GM19239 (cell line): ENCODE results near the gene MOGAT2.
A peak's percentile ranks its signal among the peaks of the same experiment; 100 is the strongest.
"Not testable (repeated sequence)": the region's sequence is repeated elsewhere in the genome, so short reads cannot be mapped to it uniquely, and the experiment has no call there.

Source experiments
- DNase-seq: peaks from one replicate; pipeline ENCODE4 v3.0.0; 2011; ENCODE audit warnings: low spot score; ENCODE audit not compliant: insufficient read length
- FAIRE-seq: peaks from 2 replicates; lab custom pipeline; 2011; peaks lifted over from hg19 to GRCh38; lab: Jason Lieb, UNC

MOGAT2 gene

DNA sequence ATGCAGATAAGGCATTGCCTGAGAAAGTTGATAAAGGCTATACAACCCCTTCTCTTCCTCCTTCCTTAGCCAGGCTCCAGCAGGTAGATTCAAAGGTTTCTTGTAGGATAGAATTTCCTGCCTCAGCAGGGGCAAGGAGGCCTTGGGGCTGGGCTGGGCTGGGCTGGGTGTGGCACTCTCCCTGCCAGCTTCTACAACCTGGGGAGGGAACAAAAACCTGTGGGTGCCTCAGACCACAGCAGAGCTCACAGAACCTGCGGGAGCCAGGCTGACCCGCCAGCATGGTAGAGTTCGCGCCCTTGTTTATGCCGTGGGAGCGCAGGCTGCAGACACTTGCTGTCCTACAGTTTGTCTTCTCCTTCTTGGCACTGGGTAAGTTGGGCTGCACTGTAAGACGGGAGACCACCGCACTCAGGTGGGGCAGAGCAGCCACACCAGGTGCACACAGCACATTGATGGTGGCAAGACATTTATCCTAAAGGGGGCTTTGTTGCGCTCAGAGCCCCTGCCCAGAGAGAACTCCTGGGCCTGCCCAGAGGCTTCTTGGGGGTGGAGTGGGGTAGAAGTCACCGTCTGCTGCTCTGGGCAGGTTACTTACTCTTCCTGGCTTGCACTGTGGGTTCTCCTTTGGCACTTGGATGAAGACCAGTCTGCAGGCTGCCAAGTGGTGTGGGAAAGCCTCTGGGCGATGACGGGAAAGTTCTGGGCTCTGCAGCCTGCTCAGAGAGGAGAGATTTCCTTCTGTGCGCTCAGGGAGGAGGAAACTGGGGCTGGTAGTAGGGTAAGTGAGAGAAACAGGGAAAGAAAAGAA is at the start of gene MOGAT2:
Gene MOGAT2 (plus strand): TSS at position 231 of the 811 bp plus-strand sequence. CDS start 51 bp downstream, at position 282.
- FAIRE-seq = no peak
- no peak for DNase-seq

DNA sequence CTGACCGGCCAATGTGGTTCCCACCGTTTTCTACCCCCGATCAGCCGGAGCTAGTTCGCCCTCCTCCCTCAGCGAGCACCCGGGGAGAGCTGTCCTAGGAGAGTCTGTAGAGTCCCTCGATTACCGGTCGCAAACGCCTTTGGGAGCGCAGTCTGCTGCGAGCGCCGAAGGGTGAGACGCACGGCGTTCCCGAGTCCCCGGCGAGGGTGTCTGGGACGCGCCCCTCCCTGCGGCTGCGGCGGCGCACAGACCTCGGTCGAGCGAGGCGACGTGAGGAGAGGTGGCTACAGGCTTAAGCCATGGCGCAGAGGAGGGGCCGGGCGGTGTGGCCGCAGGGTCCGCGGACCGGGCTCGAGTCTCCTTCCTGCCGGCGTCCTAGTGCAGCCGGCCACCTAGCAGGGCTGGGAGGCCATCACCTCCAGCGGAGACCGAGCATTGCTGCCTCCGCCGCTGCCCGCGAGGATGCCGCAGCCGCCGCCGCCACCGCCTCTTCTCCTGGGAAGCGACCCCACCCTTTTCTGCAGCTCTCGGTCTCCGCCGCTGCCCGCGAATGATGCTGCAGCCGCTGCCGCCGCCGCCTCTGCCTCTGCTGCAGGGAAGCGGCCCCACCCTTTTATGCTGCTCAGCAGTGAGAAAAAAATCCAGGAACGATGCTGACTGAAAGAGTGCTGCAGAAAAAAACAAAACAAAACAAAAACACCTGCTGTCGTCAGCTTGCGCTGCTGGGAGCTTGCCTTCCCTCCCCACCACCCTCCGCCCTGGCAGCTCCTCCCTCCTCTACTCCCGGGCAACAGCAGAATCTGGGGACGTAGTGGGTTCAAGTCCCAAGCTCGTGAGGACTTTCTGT is 49.0 kb upstream of the MOGAT2 start, which contains the start of gene MAP6:
Gene MAP6 (minus strand): TSS at position 588 of the 847 bp plus-strand sequence. CDS start 669 bp downstream, outside the sequence.
- DNase-seq = peak; percentile 40

DNA sequence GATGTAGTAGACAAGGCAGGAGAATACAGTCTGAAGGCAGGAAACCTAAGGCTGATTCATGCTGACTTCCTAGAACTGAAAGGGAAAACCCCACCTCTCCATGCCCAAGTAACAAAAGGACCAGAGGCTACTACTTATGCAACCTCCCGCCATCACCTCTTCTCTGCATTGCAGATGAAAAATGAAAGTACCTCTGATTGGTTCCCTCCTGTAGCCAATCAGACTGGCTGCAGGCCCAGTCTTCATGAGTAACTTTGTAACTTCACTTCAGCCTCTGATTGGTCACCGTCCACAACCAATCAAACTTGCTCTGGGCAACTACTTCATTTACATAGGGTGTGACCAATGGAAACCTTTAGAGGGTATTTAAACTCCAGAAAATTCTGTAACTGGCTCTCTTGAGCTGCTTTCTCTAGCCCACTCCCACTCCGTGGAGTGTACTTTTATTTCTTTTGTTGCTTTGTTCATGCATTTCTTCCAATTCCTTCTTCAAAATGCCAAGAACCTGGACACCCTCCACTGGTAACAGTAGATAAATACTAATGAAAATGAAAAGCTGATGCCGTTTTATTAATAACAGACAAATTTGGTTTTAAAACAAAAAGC is 43.6 kb upstream of the MOGAT2 start:
- FAIRE-seq = no peak
- DNase-seq = no peak

More for the DNA sequence above, 49.0 kb upstream of the MOGAT2 start, which contains the start of gene MAP6:
- no peak for FAIRE-seq

DNA sequence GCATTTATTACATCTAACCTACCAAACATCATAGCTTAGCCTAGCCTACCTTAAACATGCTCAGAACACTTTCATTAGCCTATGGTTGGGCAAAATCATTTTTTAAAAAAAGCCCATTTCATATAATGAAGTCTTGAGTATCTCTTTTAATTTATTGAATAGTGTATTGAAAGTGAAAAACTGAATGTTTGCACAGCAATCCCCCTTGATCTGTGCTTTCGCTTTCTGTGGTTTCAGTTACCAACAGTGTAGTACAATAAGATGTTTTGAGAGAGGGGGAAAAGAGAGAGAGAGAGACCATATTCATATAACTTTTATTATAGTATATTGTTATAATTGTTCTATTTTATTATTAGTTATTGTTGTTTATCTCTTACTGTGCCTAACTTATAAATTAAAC is 40.4 kb upstream of the MOGAT2 start:
- FAIRE-seq (peak; percentile 90), DNase-seq (no peak)

DNA sequence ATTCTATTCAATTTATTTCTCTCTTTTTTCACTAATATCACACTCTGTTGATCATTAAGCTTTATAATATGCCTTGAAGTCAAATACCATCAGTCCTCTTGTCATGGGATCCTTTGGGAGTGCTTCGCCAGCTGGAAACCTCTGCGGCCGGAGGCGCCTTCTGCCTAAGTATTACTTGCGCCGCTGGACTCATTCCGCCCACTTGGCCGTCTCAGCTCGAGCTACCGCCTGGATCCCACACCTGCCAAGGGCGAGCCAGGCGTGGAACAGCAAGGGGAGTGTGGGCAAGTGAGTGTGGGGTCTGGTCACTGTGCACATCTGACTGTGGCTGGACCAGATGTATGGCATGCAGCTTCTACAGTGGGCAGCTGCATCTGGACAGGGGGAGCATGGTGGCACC is 39.7 kb upstream of the MOGAT2 start:
- no peak for DNase-seq
- no peak for FAIRE-seq

DNA sequence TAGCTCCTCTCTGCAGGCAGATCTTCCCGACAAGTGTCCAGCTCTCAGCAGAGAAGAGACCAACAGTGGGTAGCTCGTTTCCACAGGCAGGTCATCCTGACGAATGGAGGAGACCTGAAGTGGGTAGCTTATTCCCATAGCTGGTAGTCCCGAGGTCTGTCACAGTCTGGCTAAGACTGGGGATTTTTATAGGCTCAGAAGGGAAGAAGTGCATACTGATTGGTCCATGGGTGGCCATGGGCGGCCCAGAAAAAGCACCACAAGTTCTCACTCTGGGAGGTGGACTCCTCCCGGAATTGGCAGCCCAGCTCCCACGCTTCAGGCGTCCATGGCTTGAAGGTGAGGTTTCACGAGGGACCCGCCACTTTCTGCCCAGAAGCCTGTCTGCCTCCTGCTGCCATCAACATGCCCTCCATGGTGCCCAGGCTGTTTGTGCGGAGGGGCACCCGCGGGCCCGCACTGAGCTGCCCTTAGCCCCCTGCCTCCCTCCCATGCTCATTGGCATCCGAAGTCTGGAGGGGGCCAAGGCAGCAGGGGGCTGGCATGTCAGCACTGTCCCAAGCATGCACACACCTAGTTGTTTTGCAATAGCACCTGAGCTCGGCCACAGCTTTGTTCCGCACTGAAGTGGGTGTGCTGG is 38.9 kb upstream of the MOGAT2 start:
- no peak for FAIRE-seq
- no peak for DNase-seq

DNA sequence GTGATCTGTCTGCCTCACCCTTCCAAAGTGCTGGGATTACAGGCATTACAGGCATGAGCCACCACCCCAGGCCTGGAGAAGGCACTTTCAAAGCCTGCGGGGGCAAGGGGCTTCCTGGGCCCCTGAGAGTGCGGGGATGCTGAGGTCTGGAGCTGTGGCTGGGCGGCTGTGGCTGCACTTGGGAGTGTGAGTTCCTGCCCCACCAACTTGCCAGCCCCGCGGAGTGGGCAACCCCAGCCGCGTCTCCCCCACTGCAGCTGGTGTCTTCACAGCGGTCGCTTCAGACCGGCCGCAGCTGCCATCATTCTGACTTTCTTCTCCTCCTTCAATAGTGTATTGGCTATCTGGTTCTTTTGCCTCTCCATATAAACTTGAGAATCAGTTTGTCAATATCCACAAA is 38.1 kb upstream of the MOGAT2 start:
- DNase-seq = no peak
- no peak for FAIRE-seq

DNA sequence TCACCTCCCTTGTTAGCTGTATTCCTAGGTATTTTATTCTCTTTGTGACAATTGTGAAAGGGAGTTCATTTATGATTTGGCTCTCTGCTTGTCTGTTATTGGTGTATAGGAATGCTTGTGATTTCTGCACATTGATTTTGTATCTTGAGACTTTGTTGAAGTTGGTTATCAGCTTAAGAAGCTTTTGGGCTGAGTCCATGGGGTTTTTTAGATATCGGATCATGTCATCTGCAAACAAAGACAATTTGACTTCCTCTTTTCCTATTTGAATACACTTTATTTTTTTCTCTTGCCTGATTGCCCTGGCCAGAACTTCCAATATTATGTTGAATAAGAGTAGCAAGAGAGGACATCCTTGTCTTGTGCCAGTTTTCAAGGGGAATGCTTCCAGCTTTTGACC is 33.8 kb upstream of the MOGAT2 start:
- not testable (repeated sequence) for DNase-seq, FAIRE-seq

DNA sequence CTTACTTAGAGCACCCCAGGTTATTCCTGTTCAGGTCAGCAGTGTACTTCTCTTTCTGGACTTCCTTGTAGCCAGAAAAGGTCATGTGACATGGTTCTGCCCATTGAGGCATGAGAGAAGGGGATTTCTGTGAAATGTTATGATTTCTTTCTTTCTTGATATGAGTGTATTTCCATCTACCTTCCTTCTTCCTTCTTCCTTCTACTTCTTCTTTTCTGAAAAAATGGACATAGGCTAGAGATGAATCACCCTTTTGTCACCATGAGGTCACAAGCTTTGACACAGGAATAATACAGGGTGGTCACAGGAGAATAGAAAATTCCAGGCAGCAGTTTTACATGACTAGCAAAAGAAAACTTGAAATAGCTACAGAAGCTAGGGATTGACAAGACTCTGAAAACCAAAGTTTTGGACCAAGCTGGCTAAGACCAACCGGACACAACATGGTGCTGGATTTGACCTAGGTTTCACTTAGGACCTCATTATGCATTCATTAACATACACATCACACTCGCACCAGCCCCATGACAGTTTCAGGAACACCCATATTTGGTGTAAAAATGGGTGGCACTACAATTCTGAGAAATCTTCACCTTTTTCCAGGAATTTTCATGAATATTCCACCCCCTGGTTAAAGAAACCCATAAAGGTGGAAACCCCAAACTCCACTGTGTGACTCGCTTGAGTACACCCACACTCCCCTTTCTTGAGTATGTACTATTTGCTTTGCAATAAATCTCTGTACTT is 27.6 kb upstream of the MOGAT2 start:
- DNase-seq = no peak
- peak; percentile 51 for FAIRE-seq

DNA sequence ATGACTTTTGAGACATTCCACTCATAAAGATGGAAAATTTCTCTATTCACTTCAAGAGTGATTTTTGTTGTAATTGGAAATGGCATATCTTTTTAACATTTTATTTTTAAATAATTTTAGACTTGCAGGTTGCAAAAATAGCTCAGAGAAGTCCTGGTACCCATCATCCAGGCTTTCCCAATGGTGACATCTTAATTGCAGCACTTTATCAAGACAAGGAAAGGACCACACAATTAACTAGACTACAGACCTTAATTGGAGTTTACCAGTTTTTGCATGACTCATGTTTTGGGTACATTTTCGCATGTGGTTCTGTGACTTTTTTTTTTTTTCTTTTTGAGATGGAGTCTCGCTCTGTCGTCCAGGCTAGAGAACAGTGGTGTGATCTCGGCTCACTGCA is 25.8 kb upstream of the MOGAT2 start:
- DNase-seq = no peak
- no peak for FAIRE-seq

DNA sequence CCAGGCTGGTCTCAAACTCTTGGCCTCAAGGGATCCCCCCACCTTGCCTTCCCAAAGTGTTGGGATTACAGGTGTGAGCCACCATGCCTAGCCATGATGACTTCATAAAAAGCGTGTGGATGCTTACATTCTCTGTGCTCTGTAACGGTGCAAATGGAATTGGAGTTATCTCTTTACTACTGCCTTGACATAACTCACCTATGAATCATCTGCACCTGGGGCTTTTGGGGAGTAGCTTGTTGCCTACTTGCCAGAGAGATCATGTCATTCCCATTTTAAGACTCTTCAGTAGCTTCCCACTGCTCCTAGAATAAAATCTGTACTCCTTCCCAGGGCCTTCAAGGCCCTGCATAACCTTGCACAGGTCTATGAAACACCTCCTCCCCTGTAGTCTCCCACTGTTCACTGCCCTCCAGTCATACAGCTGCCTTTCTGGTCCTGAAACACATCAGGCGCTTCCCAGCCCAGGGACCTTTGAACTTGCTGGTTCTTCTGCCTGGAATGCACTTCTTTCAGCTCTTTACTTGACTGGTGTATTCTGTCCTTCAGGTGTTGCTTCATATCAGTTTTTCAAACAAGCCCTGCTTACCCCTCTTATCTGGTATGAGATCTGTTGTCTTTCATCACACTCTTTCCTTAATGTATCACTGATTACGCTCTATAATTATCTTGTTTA is 19.6 kb upstream of the MOGAT2 start:
- no peak for FAIRE-seq
- no peak for DNase-seq

DNA sequence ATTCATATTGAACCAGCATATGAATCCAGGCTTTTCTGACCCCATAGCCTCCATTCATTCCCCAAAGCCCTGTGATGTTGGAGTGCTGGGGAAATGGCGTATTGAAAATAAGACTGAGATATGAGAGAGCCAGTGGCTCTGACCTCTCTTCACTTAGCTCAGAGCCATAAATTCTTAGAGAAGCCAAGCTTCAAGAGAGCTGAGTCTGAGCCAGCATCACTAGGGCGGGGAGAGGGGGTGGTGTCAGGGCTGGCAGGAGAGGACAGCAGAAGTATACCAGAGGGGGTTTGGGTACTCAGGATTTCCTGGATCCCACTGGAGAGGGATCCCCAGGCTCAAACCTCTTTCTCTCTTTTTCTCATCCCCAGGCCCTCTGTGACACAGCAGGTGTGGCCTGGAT is 16.7 kb upstream of the MOGAT2 start:
- DNase-seq (no peak), FAIRE-seq (no peak)

DNA sequence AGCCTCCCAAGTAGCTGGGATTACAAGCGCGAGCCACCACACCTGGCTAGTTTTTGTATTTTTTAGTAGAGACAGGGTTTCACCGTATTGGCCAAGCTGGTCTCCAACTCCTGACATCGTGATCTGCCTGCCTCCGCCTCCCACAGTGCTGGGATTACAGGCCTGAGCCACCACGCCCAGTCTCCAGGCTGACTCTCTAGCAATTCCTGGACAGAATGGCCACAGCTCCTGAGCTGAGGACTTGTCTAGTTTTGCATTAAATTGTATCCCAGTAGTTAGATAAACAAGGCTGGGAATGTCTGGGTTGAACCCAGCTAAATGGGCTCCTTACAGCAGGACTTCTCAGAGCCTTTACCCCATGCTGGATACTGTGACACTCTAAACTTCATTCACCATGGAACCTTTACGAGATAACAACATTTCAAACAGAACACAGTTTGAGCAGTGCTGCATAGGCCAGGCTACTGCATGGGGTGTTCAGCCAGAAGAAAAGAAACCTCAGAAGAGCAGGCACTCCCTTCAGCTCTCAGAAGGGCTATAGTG is 13.9 kb upstream of the MOGAT2 start:
- FAIRE-seq (no peak), DNase-seq (no peak)

DNA sequence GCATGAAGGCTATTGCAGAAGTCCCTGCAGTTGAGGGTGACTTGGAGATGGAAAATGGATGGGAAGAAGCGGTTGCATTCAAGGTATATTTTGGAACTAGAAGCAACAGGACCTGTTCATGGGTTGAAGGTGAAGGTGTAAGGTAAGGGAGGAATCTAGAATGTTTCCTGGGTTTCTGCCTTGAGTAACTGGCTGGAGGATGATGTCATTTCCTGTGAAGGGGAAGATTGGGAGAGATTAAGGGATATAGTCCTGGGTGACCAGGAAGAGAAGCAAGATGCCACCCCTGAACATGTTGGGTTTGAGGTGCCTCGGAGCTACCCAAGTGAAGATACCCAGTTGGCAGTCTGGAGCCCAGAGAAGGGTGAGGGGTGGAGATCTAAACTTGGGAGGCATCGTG is 12.1 kb upstream of the MOGAT2 start:
- DNase-seq (no peak), FAIRE-seq (no peak)

DNA sequence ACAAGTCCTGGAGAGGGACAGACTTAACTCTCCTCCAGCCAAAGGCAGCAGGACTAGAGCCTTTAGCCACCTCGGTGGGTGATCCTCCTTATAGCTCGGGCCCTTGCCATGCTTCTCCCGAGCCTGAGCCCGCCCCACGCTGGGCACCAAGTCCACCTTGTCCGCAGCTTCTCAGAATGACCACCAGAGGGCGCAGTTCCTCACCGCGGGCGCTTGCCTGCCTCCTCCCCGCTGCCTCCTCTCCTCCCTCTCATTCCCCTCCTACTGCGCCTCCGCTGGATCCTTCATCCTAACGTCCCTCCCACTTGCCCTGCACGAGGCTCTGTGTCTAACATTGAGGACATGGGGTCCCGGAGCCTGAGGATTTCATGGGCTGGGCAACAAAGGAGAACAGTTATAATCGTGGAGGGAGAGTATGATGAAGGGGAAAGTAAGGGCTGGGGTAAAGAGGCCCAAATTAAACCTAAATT is 11.3 kb upstream of the MOGAT2 start:
- peak; percentile 50 for DNase-seq
- FAIRE-seq = peak; percentile 31

DNA sequence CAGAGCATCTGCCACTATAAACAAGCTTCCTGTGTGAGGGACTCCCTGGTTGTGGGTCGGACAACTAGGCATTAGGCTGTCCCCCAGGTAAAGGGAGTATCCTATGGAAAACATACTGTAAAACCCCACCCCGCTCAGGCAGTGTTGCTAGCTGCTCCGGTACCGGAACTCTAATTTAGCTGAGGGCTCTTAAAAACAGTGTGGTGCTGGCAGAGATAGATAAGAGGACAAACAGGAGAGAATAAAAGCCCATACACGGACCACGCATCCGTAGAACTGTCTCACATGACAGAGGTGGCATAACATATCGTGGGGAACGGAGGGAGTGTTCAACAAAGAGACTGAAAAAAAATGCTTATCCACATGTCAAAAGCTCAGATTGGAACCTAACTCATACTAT is 3.4 kb upstream of the MOGAT2 start:
- no peak for DNase-seq
- no peak for FAIRE-seq

DNA sequence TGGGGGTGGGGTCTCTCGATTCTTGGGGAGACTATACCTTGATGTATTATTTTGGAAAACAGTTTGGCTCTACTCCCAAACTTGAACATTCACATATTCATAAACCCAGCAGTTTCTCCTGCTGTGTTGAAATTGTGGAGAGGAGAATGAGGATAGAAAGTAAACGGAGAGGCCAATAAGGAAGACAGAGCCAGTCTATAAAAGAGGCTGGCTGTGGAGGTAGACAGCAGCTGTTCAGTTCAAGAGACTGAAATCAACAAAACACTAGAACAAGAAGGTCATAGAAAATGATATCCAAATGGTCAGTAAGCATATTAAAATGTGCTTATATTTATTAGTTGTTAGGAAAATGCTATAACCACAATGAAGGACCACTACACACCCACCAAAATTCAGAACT is 1.9 kb upstream of the MOGAT2 start:
- DNase-seq = no peak

DNA sequence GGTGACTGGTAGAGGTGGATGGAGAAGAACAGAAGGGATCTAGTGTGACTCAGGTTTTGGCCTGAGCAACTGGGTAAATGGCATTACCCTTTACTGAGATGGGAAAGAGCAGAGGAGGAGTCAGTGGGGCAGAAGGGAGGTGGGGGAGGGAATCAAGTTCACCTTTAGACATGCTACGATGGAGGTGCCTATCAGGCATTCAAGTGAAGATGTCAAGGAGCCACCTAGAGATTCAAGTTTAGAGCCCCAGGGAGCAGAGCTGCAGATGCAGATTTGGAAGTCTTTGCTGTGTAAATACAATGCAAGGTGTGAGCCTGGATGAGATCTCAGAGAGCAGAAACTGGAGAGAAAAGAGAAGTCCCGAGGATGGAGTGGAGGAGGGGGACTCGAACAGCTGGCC is 979 bp upstream of the MOGAT2 start:
- FAIRE-seq (no peak), DNase-seq (no peak)

More for the DNA sequence above, 1.9 kb upstream of the MOGAT2 start:
- no peak for FAIRE-seq
